ENCODE data around the gene AP5Z1. TPM values are rescaled to one million over a fixed set of nuclear protein-coding genes. Genes with fewer than 3 reads are reported as not detected.

The AP5Z1 gene
- total RNA-seq, 1 experiment from 2014 or later: 35.6 TPM

- Histone ChIP-seq H3K4me1 (ENCODE audit: insufficient read depth, low read length, poor library complexity, severe bottlenecking) (no peaks in the 10 kb centered on the region), H3K27me3 (replicated peaks; ENCODE audit: insufficient read depth, low read depth, low read length, poor library complexity) (no peaks in the 10 kb centered on the region), H3K9me3 (ENCODE audit: low read depth, low read length, poor library complexity, severe bottlenecking) (no peaks in the 10 kb centered on the region), H3K27ac (ENCODE audit: low read depth, low read length, poor library complexity, severe bottlenecking) (no peak overlapping the region), H3K4me3 (ENCODE audit: low read depth, low read length, poor library complexity, severe bottlenecking) (no peak overlapping the region), H3K36me3 (ENCODE audit: insufficient read depth, low read length, poor library complexity, severe bottlenecking) (no peaks in the 10 kb centered on the region)
- no peak for TF ChIP-seq EZH2 (IDR thresholded peaks at IDR 0.05; ENCODE audit: borderline replicate concordance, low read depth, low read length, poor library complexity, severe bottlenecking)
- TF ChIP-seq CTCF (conservative IDR thresholded peaks at IDR 0.05; ENCODE audit: low read depth, low read length): no peak
- no TSS peak for BruUV-seq (replicated peaks)
- ChIA-PET CTCF (no interaction called here), POLR2A (ENCODE audit: low non-redundant PET) (no interaction called here)
- intact Hi-C loops (cut with micrococcal nuclease; ENCODE audit: unreplicated experiment): no loop called here
- DNase-seq (ENCODE audit: low spot score): no peak
These were observed 39.0 kb downstream of the AP5Z1 start for GRCh38 chr7:4814433-4814832.

GRCh38 chr7:4815121-4815520, 39.7 kb downstream of the AP5Z1 start:
- CTCF ChIA-PET: no interaction called here
- Histone ChIP-seq H3K4me1 (ENCODE audit: insufficient read depth, low read length, poor library complexity, severe bottlenecking) (no peaks in the 10 kb centered on the region), H3K27ac (ENCODE audit: low read depth, low read length, poor library complexity, severe bottlenecking) (no peak overlapping the region), H3K9me3 (ENCODE audit: low read depth, low read length, poor library complexity, severe bottlenecking) (no peaks in the 10 kb centered on the region), H3K36me3 (ENCODE audit: insufficient read depth, low read length, poor library complexity, severe bottlenecking) (no peaks in the 10 kb centered on the region), H3K27me3 (replicated peaks; ENCODE audit: insufficient read depth, low read depth, low read length, poor library complexity) (no peaks in the 10 kb centered on the region), H3K4me3 (ENCODE audit: low read depth, low read length, poor library complexity, severe bottlenecking) (no peak overlapping the region)
- POLR2A ChIA-PET (ENCODE audit: low non-redundant PET): no interaction called here
- TF ChIP-seq CTCF (conservative IDR thresholded peaks at IDR 0.05; ENCODE audit: low read depth, low read length): no peak
- no peak for TF ChIP-seq EZH2 (IDR thresholded peaks at IDR 0.05; ENCODE audit: borderline replicate concordance, low read depth, low read length, poor library complexity, severe bottlenecking)
- no TSS peak for BruUV-seq (replicated peaks)
- intact Hi-C loops (cut with micrococcal nuclease; ENCODE audit: unreplicated experiment): no loop called here
- no peak for DNase-seq (ENCODE audit: low spot score)

- H3K9me3 ChIP-seq (ENCODE audit: low read depth, low read length, poor library complexity, severe bottlenecking): no peaks in the 10 kb centered on the region
- no peaks in the 10 kb centered on the region for H3K4me1 ChIP-seq (ENCODE audit: insufficient read depth, low read length, poor library complexity, severe bottlenecking)
- ChIA-PET CTCF (no interaction called here), POLR2A (ENCODE audit: low non-redundant PET) (no interaction called here)
- no peak for TF ChIP-seq EZH2 (IDR thresholded peaks at IDR 0.05; ENCODE audit: borderline replicate concordance, low read depth, low read length, poor library complexity, severe bottlenecking)
- TF ChIP-seq CTCF (conservative IDR thresholded peaks at IDR 0.05; ENCODE audit: low read depth, low read length): 0 out of 2 replicates have a peak, but pooled peaks have one; percentile 21
- no peak overlapping the region for H3K4me3 ChIP-seq (ENCODE audit: low read depth, low read length, poor library complexity, severe bottlenecking)
- no peaks in the 10 kb centered on the region for H3K27me3 ChIP-seq (replicated peaks; ENCODE audit: insufficient read depth, low read depth, low read length, poor library complexity)
- H3K36me3 ChIP-seq (ENCODE audit: insufficient read depth, low read length, poor library complexity, severe bottlenecking): no peaks in the 10 kb centered on the region
- no peak overlapping the region for H3K27ac ChIP-seq (ENCODE audit: low read depth, low read length, poor library complexity, severe bottlenecking)
- intact Hi-C loops (cut with micrococcal nuclease; ENCODE audit: unreplicated experiment): no loop called here
- no TSS peak for BruUV-seq (replicated peaks)
- DNase-seq (ENCODE audit: low spot score): no peak
These were observed 40.4 kb downstream of the AP5Z1 start for GRCh38 chr7:4815609-4816418.
